ENCODE data around the gene IGFL1.
"Not testable (repeated sequence)": the region's sequence is repeated elsewhere in the genome, so short reads cannot be mapped to it uniquely, and the experiment has no call there.

IGFL1 gene

GRCh38 chr19:46202872-46203860 lies 26.4 kb upstream of the IGFL1 start:
- DNase-seq = no peak

GRCh38 chr19:46204008-46204407 lies 25.5 kb upstream of the IGFL1 start:
- DNase-seq = no peak

- DNase-seq = no peak
Observed at GRCh38 chr19:46205183-46205984, 24.2 kb upstream of the IGFL1 start.

- no peak for DNase-seq
Observed at GRCh38 chr19:46206176-46206575, 23.4 kb upstream of the IGFL1 start.

- DNase-seq = no peak
Observed at GRCh38 chr19:46206682-46207081, 22.9 kb upstream of the IGFL1 start.

- not testable (repeated sequence) for DNase-seq
Observed at GRCh38 chr19:46207858-46208257, 21.7 kb upstream of the IGFL1 start.

GRCh38 chr19:46209051-46209450 lies 20.5 kb upstream of the IGFL1 start:
- DNase-seq = no peak

- DNase-seq = no peak
Observed at GRCh38 chr19:46209472-46209871, 20.1 kb upstream of the IGFL1 start.

GRCh38 chr19:46210669-46211068 lies 18.9 kb upstream of the IGFL1 start:
- DNase-seq = no peak

GRCh38 chr19:46211201-46211881 lies 18.2 kb upstream of the IGFL1 start:
- DNase-seq = no peak

- DNase-seq = not testable (repeated sequence)
Observed at GRCh38 chr19:46212592-46212991, 16.9 kb upstream of the IGFL1 start.

- no peak for DNase-seq
Observed at GRCh38 chr19:46213156-46213555, 16.4 kb upstream of the IGFL1 start.

- no peak for DNase-seq
Observed at GRCh38 chr19:46213806-46214205, 15.7 kb upstream of the IGFL1 start.

GRCh38 chr19:46216612-46217011 lies 12.9 kb upstream of the IGFL1 start:
- DNase-seq = no peak

GRCh38 chr19:46217476-46217875 lies 12.1 kb upstream of the IGFL1 start:
- no peak for DNase-seq

GRCh38 chr19:46218160-46218559 lies 11.4 kb upstream of the IGFL1 start:
- DNase-seq = no peak

- DNase-seq = no peak
Observed at GRCh38 chr19:46220038-46220615, 9.4 kb upstream of the IGFL1 start.

GRCh38 chr19:46221152-46221551 lies 8.4 kb upstream of the IGFL1 start:
- no peak for DNase-seq

GRCh38 chr19:46221981-46222610 lies 7.4 kb upstream of the IGFL1 start:
- DNase-seq = no peak

GRCh38 chr19:46223787-46224186 lies 5.8 kb upstream of the IGFL1 start:
- DNase-seq = not testable (repeated sequence)

GRCh38 chr19:46224773-46225172 lies 4.8 kb upstream of the IGFL1 start:
- DNase-seq = no peak

- no peak for DNase-seq
Observed at GRCh38 chr19:46225558-46226004, 4.0 kb upstream of the IGFL1 start.

Data from NCI-H1417 treated with DMSO at 0.1 percent for 48 hours (cell line).